SK-N-MC (cell line): ENCODE measurements around the gene CDH18.

Source experiments
- EZH2 ChIP-seq: fragments of 200-600 bp; sonication (generic); IDR thresholded peaks from one replicate; pipeline ENCODE4 v1.6.1; 2017; ENCODE audit warnings: antibody characterized with exemption
- POLR2AphosphoS5 ChIP-seq: IDR thresholded peaks from 2 replicates; pipeline ENCODE4 v1.6.1; 2012; ENCODE audit warnings: mild to moderate bottlenecking, low read depth, low read length, borderline replicate concordance

- TF ChIP-seq EZH2 (no peak), POLR2AphosphoS5 (no peak)
These were observed 192.8 kb downstream of the CDH18 start for GRCh38 chr5:19795218-19795617.
